HEK293T (cell line): ENCODE data around the gene ATP8A2.
A peak's percentile ranks its signal among the peaks of the same experiment; 100 is the strongest.

ENCODE experiments used
- CTCF ChIA-PET: fragments of 350-600 bp; formaldehyde crosslinking; extraction: SDS; loops from one replicate; lab custom pipeline; 2021; ENCODE audit warnings: antibody characterized with exemption, inconsistent platforms; lab: Yijun Ruan, JAX
- POLR2A ChIA-PET: fragments of 350-600 bp; formaldehyde crosslinking; extraction: SDS; loops from one replicate; lab custom pipeline; 2020; ENCODE audit warnings: antibody characterized with exemption, inconsistent platforms; lab: Yijun Ruan, JAX
- DNase-seq: peaks from one replicate; pipeline ENCODE4 v3.0.0; 2012; ENCODE audit warnings: mixed read lengths; ENCODE audit errors: extremely low spot score
- ARNT ChIP-seq: fragments of 450-650 bp; IDR thresholded peaks from 2 replicates; pipeline ENCODE4 v1.6.1; 2017; ENCODE audit warnings: mild to moderate bottlenecking
- BHLHE40 ChIP-seq: fragments of 450-650 bp; IDR thresholded peaks from 2 replicates; pipeline ENCODE4 v1.6.1; 2016; ENCODE audit warnings: mild to moderate bottlenecking, moderate library complexity, borderline replicate concordance
- CTBP1 ChIP-seq: fragments of 450-650 bp; IDR thresholded peaks from 2 replicates; pipeline ENCODE4 v1.6.1; 2016; ENCODE audit warnings: borderline replicate concordance
- ELF4 ChIP-seq: fragments of 450-650 bp; IDR thresholded peaks from 2 replicates; pipeline ENCODE4 v1.6.1; 2017; ENCODE audit warnings: antibody characterized with exemption
- FOXA1 ChIP-seq: fragments of 450-650 bp; IDR thresholded peaks from 2 replicates; pipeline ENCODE4 v1.6.1; 2016; ENCODE audit warnings: mild to moderate bottlenecking
- FOXK2 ChIP-seq: fragments of 450-650 bp; IDR thresholded peaks from 2 replicates; pipeline ENCODE4 v1.6.1; 2016; ENCODE audit warnings: mild to moderate bottlenecking
- FOXM1 ChIP-seq: fragments of 450-650 bp; IDR thresholded peaks from 2 replicates; pipeline ENCODE4 v1.6.1; 2017; ENCODE audit warnings: mild to moderate bottlenecking, borderline replicate concordance
- HDGF ChIP-seq: fragments of 450-650 bp; IDR thresholded peaks from 2 replicates; pipeline ENCODE4 v1.6.1; 2017; ENCODE audit warnings: antibody characterized with exemption, borderline replicate concordance
- L3MBTL2 ChIP-seq: fragments of 450-650 bp; conservative IDR thresholded peaks from 2 replicates; pipeline ENCODE4 v1.6.1; 2016; ENCODE audit warnings: mild to moderate bottlenecking
- LEF1 ChIP-seq: fragments of 450-650 bp; IDR thresholded peaks from 2 replicates; pipeline ENCODE4 v1.6.1; 2017; ENCODE audit warnings: mild to moderate bottlenecking, borderline replicate concordance
- NFRKB ChIP-seq: fragments of 450-650 bp; IDR thresholded peaks from 2 replicates; pipeline ENCODE4 v1.6.1; 2016; ENCODE audit warnings: mild to moderate bottlenecking, moderate library complexity
- SP1 ChIP-seq: fragments of 450-650 bp; IDR thresholded peaks from 2 replicates; pipeline ENCODE4 v1.6.1; 2017
- SUZ12 ChIP-seq: fragments of 450-650 bp; IDR thresholded peaks from 2 replicates; pipeline ENCODE4 v1.6.1; 2016; ENCODE audit warnings: mild to moderate bottlenecking
- TARDBP ChIP-seq: fragments of 450-650 bp; IDR thresholded peaks from 2 replicates; pipeline ENCODE4 v1.6.1; 2016
- ZNF384 ChIP-seq: fragments of 450-650 bp; IDR thresholded peaks from 2 replicates; pipeline ENCODE4 v1.6.1; 2016
- TF ChIP-seq, protein P1 (sequence below): fragments of 450-650 bp; IDR thresholded peaks from 2 replicates; pipeline ENCODE4 v1.6.1; 2016

The ATP8A2 gene

DNA sequence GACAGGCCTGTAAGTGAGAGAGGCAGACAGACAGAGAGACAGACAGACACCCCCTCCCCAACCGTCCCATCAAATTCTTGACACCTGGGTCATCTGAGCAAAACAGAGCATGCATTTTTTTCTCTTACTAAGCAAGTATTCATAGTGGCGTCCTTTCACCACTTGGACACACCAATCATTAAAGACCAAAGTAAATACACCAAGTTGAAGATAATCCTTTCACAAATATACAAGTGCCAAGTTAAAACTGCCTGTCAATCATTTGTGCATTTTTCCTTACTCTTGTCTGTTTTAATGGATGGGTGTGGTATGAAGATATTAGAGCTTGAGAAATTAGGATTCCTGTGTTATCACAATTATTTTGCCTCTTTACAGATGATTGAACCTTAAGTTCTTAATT is 337.3 kb downstream of the ATP8A2 start:
- TF ChIP-seq ELF4 (no peak), CTBP1 (no peak), FOXA1 (no peak), FOXK2 (no peak), TARDBP (no peak), HDGF (no peak)
- TF ChIP-seq, protein P1, sequence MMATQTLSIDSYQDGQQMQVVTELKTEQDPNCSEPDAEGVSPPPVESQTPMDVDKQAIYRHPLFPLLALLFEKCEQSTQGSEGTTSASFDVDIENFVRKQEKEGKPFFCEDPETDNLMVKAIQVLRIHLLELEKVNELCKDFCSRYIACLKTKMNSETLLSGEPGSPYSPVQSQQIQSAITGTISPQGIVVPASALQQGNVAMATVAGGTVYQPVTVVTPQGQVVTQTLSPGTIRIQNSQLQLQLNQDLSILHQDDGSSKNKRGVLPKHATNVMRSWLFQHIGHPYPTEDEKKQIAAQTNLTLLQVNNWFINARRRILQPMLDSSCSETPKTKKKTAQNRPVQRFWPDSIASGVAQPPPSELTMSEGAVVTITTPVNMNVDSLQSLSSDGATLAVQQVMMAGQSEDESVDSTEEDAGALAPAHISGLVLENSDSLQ, result peak; percentile 91
- CTCF ChIA-PET, result interaction anchor here (0.6 kb wide), 1 partner anchor 198 kb away, joined by 3 read pairs; no protein-coding TSS in a partner anchor
- DNase-seq, result no peak
- POLR2A ChIA-PET, result no interaction called here

DNA sequence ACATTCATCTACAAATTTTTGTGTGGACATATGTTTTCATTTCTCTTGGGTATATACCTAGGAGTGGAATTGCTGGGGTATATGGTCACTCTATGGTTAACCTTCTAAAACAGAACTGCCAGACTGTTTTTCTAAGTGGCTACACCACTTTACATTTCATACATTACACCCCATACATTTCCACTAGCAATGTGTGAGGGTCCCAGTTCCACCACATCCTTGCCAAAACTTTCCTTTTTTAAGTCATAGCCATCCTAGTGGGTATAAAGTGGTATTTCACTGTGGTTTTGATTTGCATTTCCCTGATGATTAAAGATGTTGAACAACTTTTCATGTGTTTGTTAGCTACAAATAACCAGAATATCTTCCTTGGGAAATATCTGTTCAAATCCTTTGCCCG is 344.0 kb downstream of the ATP8A2 start:
- no peak for DNase-seq
- no peak for TF ChIP-seq ZNF384
- POLR2A ChIA-PET, result no interaction called here
- CTCF ChIA-PET, result no interaction called here

DNA sequence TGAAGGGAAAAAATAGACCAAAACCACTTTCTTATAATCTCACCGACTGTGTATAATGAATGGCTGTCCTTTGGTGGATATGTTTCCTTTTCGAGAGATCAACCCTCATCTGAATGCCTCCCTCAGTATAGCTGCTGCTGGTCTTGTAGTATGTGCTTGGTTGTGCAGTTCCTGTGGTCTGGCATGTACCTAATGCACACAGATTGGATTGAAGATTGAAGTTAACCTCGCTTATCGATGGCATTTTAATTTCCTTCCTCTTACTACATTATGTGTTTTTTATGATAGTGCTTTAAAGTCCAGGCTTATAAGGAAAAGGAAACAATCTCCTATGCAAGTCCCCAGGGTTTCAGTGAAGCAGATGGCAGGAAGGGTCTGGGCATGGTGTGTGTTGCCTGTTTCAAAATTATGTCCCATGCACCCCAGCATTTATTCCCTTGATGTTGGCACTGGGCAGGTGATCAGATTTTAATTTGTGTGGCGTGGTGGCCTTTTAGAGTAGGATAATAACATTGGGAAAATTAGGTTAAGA is 346.0 kb downstream of the ATP8A2 start:
- no peak for TF ChIP-seq FOXM1
- DNase-seq, result no peak
- ChIA-PET CTCF (no interaction called here), POLR2A (no interaction called here)

DNA sequence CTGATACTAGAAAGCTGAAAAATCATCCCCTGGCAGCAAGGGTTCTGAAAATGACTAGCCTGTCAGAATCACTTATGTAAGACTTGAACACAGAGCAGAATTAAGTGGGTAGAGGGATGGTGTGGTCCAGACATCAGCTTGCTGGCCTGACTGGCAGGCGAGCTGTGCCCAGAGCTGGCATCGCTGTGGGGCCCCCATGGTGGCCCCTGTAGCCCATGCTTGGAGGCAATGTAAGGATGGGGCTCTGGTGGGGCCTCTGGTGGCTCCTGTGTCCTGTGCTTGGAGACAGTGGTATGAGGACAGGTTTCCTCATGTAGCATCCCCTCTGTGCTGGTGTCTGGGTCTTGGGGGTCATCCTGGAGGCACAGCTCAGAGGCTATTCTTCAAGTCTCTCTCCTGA is 347.9 kb downstream of the ATP8A2 start:
- CTCF ChIA-PET, result interaction anchor here (0.6 kb wide), 1 partner anchor 134 kb away, joined by 4 read pairs; no protein-coding TSS in a partner anchor
- DNase-seq, result no peak
- TF ChIP-seq L3MBTL2 (no peak), SUZ12 (no peak)
- POLR2A ChIA-PET, result no interaction called here

DNA sequence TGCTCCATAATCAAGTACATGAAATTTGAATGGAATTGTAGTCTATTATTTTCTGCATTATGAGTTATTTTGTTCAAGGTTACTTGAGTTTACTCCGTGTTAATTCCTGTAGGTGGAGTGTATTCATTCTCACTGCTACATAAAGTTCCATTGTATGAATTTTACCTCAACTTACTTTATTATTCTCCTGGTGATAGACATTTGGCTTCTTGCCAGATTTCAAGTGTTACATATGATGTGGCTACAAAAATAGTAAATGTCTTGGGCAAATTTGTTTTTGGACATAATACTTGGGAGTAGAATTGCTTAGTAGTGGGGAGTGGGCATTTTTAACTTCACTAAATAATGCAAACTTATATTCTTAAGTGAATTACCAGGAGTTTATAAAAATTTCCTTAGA is 351.1 kb downstream of the ATP8A2 start:
- DNase-seq, result no peak
- TF ChIP-seq, protein P1, result no peak
- no peak for TF ChIP-seq FOXK2
- TF ChIP-seq HDGF, result no peak
- no peak for TF ChIP-seq ARNT
- TF ChIP-seq NFRKB, result no peak
- no peak for TF ChIP-seq LEF1
- TF ChIP-seq FOXA1, result no peak
- TF ChIP-seq L3MBTL2, result no peak
- no peak for TF ChIP-seq SP1
- no peak for TF ChIP-seq ELF4
- TF ChIP-seq CTBP1, result no peak
- no peak for TF ChIP-seq SUZ12
- TF ChIP-seq BHLHE40, result no peak
- no peak for TF ChIP-seq FOXM1
- no peak for TF ChIP-seq ZNF384
- POLR2A ChIA-PET, result no interaction called here
- CTCF ChIA-PET, result no interaction called here

DNA sequence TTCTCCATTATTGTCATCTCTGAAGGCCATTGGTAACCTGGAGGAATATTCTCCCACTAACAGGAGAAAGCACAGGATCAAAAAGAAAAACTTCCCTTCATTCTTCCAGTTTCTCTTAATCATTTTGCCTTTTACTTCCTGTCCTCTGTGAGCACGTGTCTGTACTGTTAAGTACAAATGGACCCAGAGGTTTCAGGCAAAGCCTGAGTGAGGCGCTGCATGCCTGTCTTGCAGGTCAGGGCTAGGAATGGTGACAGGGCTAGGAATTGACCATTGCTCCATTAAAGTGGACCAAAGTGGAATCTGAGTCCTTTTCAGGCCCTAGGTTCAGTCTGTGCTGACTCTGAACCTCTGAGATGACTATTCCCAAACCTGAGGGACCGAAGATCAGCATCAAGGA is 353.3 kb downstream of the ATP8A2 start:
- no peak for DNase-seq
- ChIA-PET POLR2A (no interaction called here), CTCF (no interaction called here)
- TF ChIP-seq SUZ12 (no peak), FOXK2 (no peak), LEF1 (no peak), ELF4 (no peak), NFRKB (no peak), FOXA1 (no peak), L3MBTL2 (no peak), CTBP1 (no peak)
- TF ChIP-seq, protein P1, result no peak

DNA sequence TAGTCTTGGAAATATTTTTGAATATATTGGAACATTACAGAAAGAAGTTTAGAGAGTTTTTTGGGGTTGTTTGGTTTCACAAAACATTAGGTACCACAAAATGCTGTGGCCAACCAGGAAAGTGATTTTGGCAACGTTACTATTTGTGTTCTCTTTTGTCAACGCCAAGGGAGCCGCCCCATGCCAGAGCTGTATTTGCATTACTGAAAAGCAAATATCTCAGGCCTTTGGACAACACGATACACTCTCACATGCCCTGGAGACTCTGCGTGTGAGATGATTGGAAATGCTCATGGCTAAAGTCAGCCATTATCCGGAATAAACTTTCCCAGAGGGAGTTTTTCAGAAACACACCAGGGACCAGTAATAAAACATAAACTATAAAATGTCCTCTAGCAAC is 355.5 kb downstream of the ATP8A2 start:
- TF ChIP-seq HDGF, result no peak
- ChIA-PET CTCF (no interaction called here), POLR2A (no interaction called here)
- DNase-seq, result no peak

DNA sequence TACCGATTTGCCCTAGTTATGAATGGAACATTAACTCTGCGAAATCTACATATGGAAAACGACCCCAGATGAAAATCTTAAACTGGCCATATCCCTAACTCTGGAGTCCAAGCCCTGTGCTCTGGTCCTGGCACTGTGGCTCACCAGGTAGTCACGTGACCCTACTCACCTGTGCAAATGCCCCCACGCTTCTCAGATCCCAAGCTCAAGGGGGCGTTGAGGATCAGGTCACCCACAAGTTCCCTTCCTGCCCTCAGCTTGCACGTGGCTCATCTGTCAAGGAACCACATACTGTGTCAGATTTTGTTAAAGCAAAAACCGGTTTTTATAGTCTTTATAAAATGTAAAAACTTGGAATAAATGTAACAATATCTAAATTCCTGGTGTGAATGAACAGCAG is 356.0 kb downstream of the ATP8A2 start:
- ChIA-PET CTCF (no interaction called here), POLR2A (no interaction called here)
- TF ChIP-seq, protein P1, result no peak
- TF ChIP-seq SP1 (no peak), BHLHE40 (no peak), TARDBP (no peak), ELF4 (no peak), FOXM1 (no peak), NFRKB (no peak), L3MBTL2 (no peak), FOXA1 (no peak), LEF1 (no peak), ARNT (no peak)
- no peak for DNase-seq
